HCT116 (cell line): ENCODE results near the gene STAP2. TPM values are rescaled to one million over a fixed set of nuclear protein-coding genes. Genes with fewer than 3 reads are reported as not detected.

ENCODE experiments used
- ATAC-seq: fragments of 200-7000 bp; cut with Tn5 transposase; 2 replicates; pipeline ENCODE4 v1.9.1; 2020; ENCODE audit warnings: mild to moderate bottlenecking, moderate library complexity
- BruUV-seq: library from RNA; stranded (reverse); fragments of 400-500 nt; replicated peaks from 2 replicates; lab custom pipeline; 2021; lab: Mats Ljungman, UMichigan
- CTCF ChIA-PET: fragments of 300-600 bp; sonication (Branson Sonifier 250); formaldehyde crosslinking; loops from one replicate; lab custom pipeline; 2021; ENCODE audit warnings: antibody characterized with exemption; lab: Charles Lee
- POLR2A ChIA-PET: fragments of 300-600, 350-600 bp; sonication (Branson Sonifier 250); formaldehyde crosslinking; loops from one replicate; lab custom pipeline; 2021; ENCODE audit warnings: antibody characterized with exemption; lab: Charles Lee
- RAD21 ChIA-PET, 2 experiments: fragments of 300-600 bp; sonication (Branson Sonifier 250); formaldehyde crosslinking; loops; one replicate each; lab custom pipeline; 2023; ENCODE audit warnings: low total read pairs in 2 of 2; ENCODE audit not compliant: uncharacterized antibody in 2 of 2, unreplicated experiment in 2 of 2, low non-redundant PET in 1 of 2; lab: Charles Lee
- DNase-seq: peaks from one replicate; pipeline ENCODE4 v3.0.0-alpha.2; 2010; ENCODE audit warnings: low read depth, low spot score
- H2AFZ ChIP-seq: fragments of 200-600 bp; shearing (Covaris generic), sonication (generic); 2 replicates; pipeline ENCODE4 v1.6.1; 2017; ENCODE audit warnings: low read depth, mixed run types, mixed read lengths, antibody characterized with exemption, low read length; ENCODE audit not compliant: poor library complexity, severe bottlenecking
- H3K27ac ChIP-seq: 2 replicates; pipeline ENCODE4 v1.5.1; 2012; ENCODE audit warnings: low read depth, low read length
- H3K27me3 ChIP-seq: fragments of 200-600 bp; sonication (generic); 2 replicates; pipeline ENCODE4 v1.6.1; 2016; ENCODE audit warnings: mixed run types, low read length, mixed read lengths; ENCODE audit not compliant: insufficient read depth
- H3K36me3 ChIP-seq, 2 experiments: fragments of 200-500 bp in 1 of 2; fragments of 200-600 bp in 1 of 2; sonication (Bioruptor generic) in 1 of 2; sonication (generic) in 1 of 2; 2 replicates each; pipeline versions ENCODE4 v1.5.1 to v1.6.1; 2014 to 2016; ENCODE audit warnings: low read length in 2 of 2, inconsistent platforms in 1 of 2, mixed read lengths in 1 of 2, mixed run types in 1 of 2; ENCODE audit not compliant: insufficient read depth in 2 of 2, control insufficient read depth in 1 of 2
- H3K4me1 ChIP-seq, 2 experiments: fragments of 200-600 bp in 1 of 2; sonication (generic) in 1 of 2; 2 replicates each; pipeline versions ENCODE4 v1.5.1 to v1.6.1; 2012 to 2017; ENCODE audit warnings: low read length in 2 of 2, inconsistent platforms in 1 of 2, mild to moderate bottlenecking in 1 of 2, mixed read lengths in 1 of 2, mixed run types in 1 of 2, moderate library complexity in 1 of 2; ENCODE audit not compliant: insufficient read depth in 2 of 2, control insufficient read depth in 1 of 2
- H3K4me2 ChIP-seq: fragments of 200-600 bp; sonication (generic); 2 replicates; pipeline ENCODE4 v1.6.1; 2017; ENCODE audit warnings: mixed run types, low read length, mixed read lengths
- H3K4me3 ChIP-seq, 2 experiments: fragments of 200-600 bp in 1 of 2; sonication (generic) in 1 of 2; replicated peaks in 1 of 2; 2 replicates each; pipeline ENCODE4 v1.5.1; 2011 to 2016; ENCODE audit warnings: low read length in 2 of 2, control low read depth in 1 of 2, low read depth in 1 of 2, mild to moderate bottlenecking in 1 of 2, mixed read lengths in 1 of 2, mixed run types in 1 of 2
- H3K79me2 ChIP-seq: fragments of 200-600 bp; sonication (generic); 2 replicates; pipeline ENCODE4 v1.6.1; 2017; ENCODE audit warnings: mild to moderate bottlenecking, mixed run types, low read length, moderate library complexity, mixed read lengths; ENCODE audit not compliant: insufficient read depth
- H3K9ac ChIP-seq: fragments of 200-600 bp; sonication (generic); 2 replicates; pipeline ENCODE4 v1.6.1; 2016; ENCODE audit warnings: low read length, mixed read lengths
- H3K9me2 ChIP-seq: fragments of 200-600 bp; sonication (generic), shearing (Covaris generic); 2 replicates; pipeline ENCODE4 v1.6.1; 2017; ENCODE audit warnings: mixed run types, mild to moderate bottlenecking, moderate library complexity; ENCODE audit not compliant: insufficient read depth
- H3K9me3 ChIP-seq, 2 experiments: fragments of 200-500 bp in 1 of 2; fragments of 200-600 bp in 1 of 2; sonication (Bioruptor generic) in 1 of 2; sonication (generic) in 1 of 2; 2 replicates each; pipeline ENCODE4 v1.6.1; 2014 to 2017; ENCODE audit warnings: low read length in 2 of 2, mixed read lengths in 2 of 2, inconsistent platforms in 1 of 2, low read depth in 1 of 2, mild to moderate bottlenecking in 1 of 2, mixed run types in 1 of 2, moderate library complexity in 1 of 2; ENCODE audit not compliant: control insufficient read depth in 1 of 2, insufficient read depth in 1 of 2
- H4K20me1 ChIP-seq: fragments of 200-600 bp; sonication (generic), shearing (Covaris generic); 2 replicates; pipeline ENCODE4 v1.6.1; 2017; ENCODE audit warnings: mixed run types, mild to moderate bottlenecking, moderate library complexity; ENCODE audit not compliant: insufficient read depth
- EZH2phosphoT487 ChIP-seq: fragments of 200-600 bp; IDR thresholded peaks from 2 replicates; pipeline ENCODE4 v1.6.1; 2018; ENCODE audit warnings: antibody characterized with exemption, borderline replicate concordance
- FOSL1 ChIP-seq: IDR thresholded peaks from 2 replicates; pipeline ENCODE4 v1.6.1; 2012; ENCODE audit warnings: low read depth
- JUND ChIP-seq: IDR thresholded peaks from 2 replicates; pipeline ENCODE4 v1.6.1; 2012
- POLR2A ChIP-seq: IDR thresholded peaks from 2 replicates; pipeline ENCODE4 v1.7.0; 2011; ENCODE audit warnings: borderline replicate concordance; ENCODE audit not compliant: insufficient read depth, insufficient read length; ENCODE audit errors: extremely low read depth
- POLR2AphosphoS5 ChIP-seq: IDR thresholded peaks from 2 replicates; pipeline ENCODE4 v1.6.1; 2011; ENCODE audit warnings: mild to moderate bottlenecking, low read depth, low read length, moderate library complexity
- SIN3A ChIP-seq: IDR thresholded peaks from 2 replicates; pipeline ENCODE4 v1.6.1; 2012; ENCODE audit warnings: low read depth
- SRF ChIP-seq: IDR thresholded peaks from 2 replicates; pipeline ENCODE4 v1.6.1; 2012; ENCODE audit warnings: low read depth
- ZNF274 ChIP-seq: fragments of 200-500 bp; sonication (Bioruptor generic); IDR thresholded peaks from 2 replicates; pipeline ENCODE4 v1.6.1; 2014; ENCODE audit warnings: mild to moderate bottlenecking, low read depth, low read length, inconsistent platforms
- intact Hi-C: fragments of 100-400 bp; cut with micrococcal nuclease; formaldehyde crosslinking; loops from 2 replicates; pipeline ENCODE4 v1.10.0; 2022
- total RNA-seq: library from RNA; stranded (reverse); gene quantifications from one replicate; pipeline ENCODE4 v1.2.1, GENCODE V29; 2021; ENCODE audit not compliant: unreplicated experiment
- TF ChIP-seq, protein P1 (sequence below): IDR thresholded peaks from 2 replicates; pipeline ENCODE4 v1.6.1; 2012; ENCODE audit warnings: low read depth
- TF ChIP-seq, protein P2 (sequence below): IDR thresholded peaks from 2 replicates; pipeline ENCODE4 v1.6.1; 2012
- TF ChIP-seq, protein P3 (sequence below): IDR thresholded peaks from 2 replicates; pipeline ENCODE4 v1.6.1; 2012
- TF ChIP-seq, protein P4 (sequence below): IDR thresholded peaks from 2 replicates; pipeline ENCODE4 v1.6.1; 2011; ENCODE audit warnings: mild to moderate bottlenecking, low read length, moderate library complexity; ENCODE audit not compliant: insufficient replicate concordance; ENCODE audit errors: extremely low read depth

Gene STAP2
- total RNA-seq, 1 experiment from 2014 or later = 2.1 TPM

DNA sequence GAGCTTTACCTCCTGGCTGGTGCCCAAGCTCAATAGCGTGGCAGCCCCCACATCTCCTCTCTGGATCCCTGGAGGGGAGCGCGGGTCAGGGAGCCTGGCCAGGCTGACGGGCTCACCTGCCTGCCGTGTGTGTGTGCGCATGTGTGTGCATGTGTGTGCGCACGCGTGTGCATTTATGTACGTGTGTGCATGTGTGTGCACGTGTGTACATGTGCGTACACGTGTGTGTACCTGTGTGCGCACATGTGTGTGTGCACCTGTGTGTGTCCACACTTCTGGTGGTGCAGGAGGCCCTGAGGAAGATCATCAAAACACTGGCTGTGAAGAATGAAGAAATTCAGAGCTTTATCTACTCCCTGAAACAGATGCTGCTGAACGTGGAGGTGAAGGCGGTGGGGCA, 33.0 kb downstream of the STAP2 start:
- Histone ChIP-seq H3K27me3 (no peaks in the 10 kb centered on the region), H3K79me2 (no peaks in the 10 kb centered on the region), H3K4me1 (peaks cover 5 to 14% of the 10 kb centered on the region in 2 experiments), H3K9ac (no peak overlapping the region), H3K27ac (no peak overlapping the region), H3K9me3 (no peaks in the 10 kb centered on the region), H3K4me3 (0 out of 4 replicates have a peak overlapping the region, but pooled peaks of 1 of the 2 experiments have one; percentile 13), H3K36me3 (0 out of 4 replicates have a peak, but pooled peaks cover 3% of the 10 kb centered on the region in 2 experiments), H4K20me1 (no peaks in the 10 kb centered on the region), H3K9me2 (no peaks in the 10 kb centered on the region), H2AFZ (no peak overlapping the region), H3K4me2 (peak overlapping the region; percentile 46)
- intact Hi-C loops = no loop called here
- no TSS peak for BruUV-seq
- RAD21 ChIA-PET = no interaction called here
- ATAC-seq = no peak
- CTCF ChIA-PET = no interaction called here
- POLR2A ChIA-PET = interaction anchor here (0.5 to 1.8 kb wide), 2 partner anchors 16 to 37 kb away, joined by 3 to 4 read pairs; partner anchors contain the start of gene MPND
- TF ChIP-seq POLR2AphosphoS5 (no peak), POLR2A (no peak), FOSL1 (no peak), JUND (no peak), ZNF274 (no peak), SRF (no peak), SIN3A (no peak), EZH2phosphoT487 (no peak)
- TF ChIP-seq, protein P1, sequence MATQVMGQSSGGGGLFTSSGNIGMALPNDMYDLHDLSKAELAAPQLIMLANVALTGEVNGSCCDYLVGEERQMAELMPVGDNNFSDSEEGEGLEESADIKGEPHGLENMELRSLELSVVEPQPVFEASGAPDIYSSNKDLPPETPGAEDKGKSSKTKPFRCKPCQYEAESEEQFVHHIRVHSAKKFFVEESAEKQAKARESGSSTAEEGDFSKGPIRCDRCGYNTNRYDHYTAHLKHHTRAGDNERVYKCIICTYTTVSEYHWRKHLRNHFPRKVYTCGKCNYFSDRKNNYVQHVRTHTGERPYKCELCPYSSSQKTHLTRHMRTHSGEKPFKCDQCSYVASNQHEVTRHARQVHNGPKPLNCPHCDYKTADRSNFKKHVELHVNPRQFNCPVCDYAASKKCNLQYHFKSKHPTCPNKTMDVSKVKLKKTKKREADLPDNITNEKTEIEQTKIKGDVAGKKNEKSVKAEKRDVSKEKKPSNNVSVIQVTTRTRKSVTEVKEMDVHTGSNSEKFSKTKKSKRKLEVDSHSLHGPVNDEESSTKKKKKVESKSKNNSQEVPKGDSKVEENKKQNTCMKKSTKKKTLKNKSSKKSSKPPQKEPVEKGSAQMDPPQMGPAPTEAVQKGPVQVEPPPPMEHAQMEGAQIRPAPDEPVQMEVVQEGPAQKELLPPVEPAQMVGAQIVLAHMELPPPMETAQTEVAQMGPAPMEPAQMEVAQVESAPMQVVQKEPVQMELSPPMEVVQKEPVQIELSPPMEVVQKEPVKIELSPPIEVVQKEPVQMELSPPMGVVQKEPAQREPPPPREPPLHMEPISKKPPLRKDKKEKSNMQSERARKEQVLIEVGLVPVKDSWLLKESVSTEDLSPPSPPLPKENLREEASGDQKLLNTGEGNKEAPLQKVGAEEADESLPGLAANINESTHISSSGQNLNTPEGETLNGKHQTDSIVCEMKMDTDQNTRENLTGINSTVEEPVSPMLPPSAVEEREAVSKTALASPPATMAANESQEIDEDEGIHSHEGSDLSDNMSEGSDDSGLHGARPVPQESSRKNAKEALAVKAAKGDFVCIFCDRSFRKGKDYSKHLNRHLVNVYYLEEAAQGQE = no peak
- TF ChIP-seq, protein P2, sequence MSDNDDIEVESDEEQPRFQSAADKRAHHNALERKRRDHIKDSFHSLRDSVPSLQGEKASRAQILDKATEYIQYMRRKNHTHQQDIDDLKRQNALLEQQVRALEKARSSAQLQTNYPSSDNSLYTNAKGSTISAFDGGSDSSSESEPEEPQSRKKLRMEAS = no peak
- TF ChIP-seq, protein P3, sequence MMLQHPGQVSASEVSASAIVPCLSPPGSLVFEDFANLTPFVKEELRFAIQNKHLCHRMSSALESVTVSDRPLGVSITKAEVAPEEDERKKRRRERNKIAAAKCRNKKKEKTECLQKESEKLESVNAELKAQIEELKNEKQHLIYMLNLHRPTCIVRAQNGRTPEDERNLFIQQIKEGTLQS = no peak
- TF ChIP-seq, protein P4, sequence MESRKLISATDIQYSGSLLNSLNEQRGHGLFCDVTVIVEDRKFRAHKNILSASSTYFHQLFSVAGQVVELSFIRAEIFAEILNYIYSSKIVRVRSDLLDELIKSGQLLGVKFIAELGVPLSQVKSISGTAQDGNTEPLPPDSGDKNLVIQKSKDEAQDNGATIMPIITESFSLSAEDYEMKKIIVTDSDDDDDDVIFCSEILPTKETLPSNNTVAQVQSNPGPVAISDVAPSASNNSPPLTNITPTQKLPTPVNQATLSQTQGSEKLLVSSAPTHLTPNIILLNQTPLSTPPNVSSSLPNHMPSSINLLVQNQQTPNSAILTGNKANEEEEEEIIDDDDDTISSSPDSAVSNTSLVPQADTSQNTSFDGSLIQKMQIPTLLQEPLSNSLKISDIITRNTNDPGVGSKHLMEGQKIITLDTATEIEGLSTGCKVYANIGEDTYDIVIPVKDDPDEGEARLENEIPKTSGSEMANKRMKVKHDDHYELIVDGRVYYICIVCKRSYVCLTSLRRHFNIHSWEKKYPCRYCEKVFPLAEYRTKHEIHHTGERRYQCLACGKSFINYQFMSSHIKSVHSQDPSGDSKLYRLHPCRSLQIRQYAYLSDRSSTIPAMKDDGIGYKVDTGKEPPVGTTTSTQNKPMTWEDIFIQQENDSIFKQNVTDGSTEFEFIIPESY = no peak
- DNase-seq = no peak
